Parathyroid adenoma (tissue), 2 donors: ENCODE measurements around the gene PRKCH.

Experiments
- H2AFZ ChIP-seq: fragments of 300-600 bp; sonication (generic); one replicate; pipeline ENCODE4 v1.7.0; 2017; ENCODE audit warnings: antibody characterized with exemption, mild to moderate bottlenecking
- H3K27ac ChIP-seq: fragments of 300-600 bp; sonication (generic); one replicate; pipeline ENCODE4 v1.7.0; 2017
- H3K27me3 ChIP-seq: fragments of 300-600 bp; sonication (generic); one replicate; pipeline ENCODE4 v1.7.0; 2017; ENCODE audit warnings: low read length; ENCODE audit not compliant: control insufficient read depth, insufficient read depth
- H3K36me3 ChIP-seq: fragments of 300-600 bp; sonication (generic); one replicate; pipeline ENCODE4 v1.7.0; 2017; ENCODE audit warnings: low read length; ENCODE audit not compliant: control insufficient read depth, insufficient read depth
- H3K4me1 ChIP-seq: fragments of 300-600 bp; sonication (generic); one replicate; pipeline ENCODE4 v1.7.0; 2017; ENCODE audit warnings: control low read depth
- H3K4me2 ChIP-seq: fragments of 300-600 bp; sonication (generic); one replicate; pipeline ENCODE4 v1.7.0; 2017; ENCODE audit warnings: low read length
- H3K4me3 ChIP-seq: fragments of 300-600 bp; sonication (generic); one replicate; pipeline ENCODE4 v1.7.0; 2017; ENCODE audit warnings: low read depth, low read length
- H3K79me2 ChIP-seq: fragments of 300-600 bp; sonication (generic); one replicate; pipeline ENCODE4 v1.7.0; 2017; ENCODE audit warnings: control low read depth
- H3K9ac ChIP-seq: fragments of 300-600 bp; sonication (generic); one replicate; pipeline ENCODE4 v1.7.0; 2017; ENCODE audit warnings: mild to moderate bottlenecking
- H3K9me3 ChIP-seq: fragments of 300-600 bp; sonication (generic); one replicate; pipeline ENCODE4 v1.7.0; 2017; ENCODE audit warnings: low read length; ENCODE audit not compliant: control insufficient read depth
- CTCF ChIP-seq: fragments of 300-600 bp; sonication (generic); IDR thresholded peaks from one replicate; pipeline ENCODE4 v1.7.0; 2017; ENCODE audit warnings: antibody characterized with exemption, mild to moderate bottlenecking
- donor health status: primary hyperparathyroidism.

The PRKCH gene

DNA sequence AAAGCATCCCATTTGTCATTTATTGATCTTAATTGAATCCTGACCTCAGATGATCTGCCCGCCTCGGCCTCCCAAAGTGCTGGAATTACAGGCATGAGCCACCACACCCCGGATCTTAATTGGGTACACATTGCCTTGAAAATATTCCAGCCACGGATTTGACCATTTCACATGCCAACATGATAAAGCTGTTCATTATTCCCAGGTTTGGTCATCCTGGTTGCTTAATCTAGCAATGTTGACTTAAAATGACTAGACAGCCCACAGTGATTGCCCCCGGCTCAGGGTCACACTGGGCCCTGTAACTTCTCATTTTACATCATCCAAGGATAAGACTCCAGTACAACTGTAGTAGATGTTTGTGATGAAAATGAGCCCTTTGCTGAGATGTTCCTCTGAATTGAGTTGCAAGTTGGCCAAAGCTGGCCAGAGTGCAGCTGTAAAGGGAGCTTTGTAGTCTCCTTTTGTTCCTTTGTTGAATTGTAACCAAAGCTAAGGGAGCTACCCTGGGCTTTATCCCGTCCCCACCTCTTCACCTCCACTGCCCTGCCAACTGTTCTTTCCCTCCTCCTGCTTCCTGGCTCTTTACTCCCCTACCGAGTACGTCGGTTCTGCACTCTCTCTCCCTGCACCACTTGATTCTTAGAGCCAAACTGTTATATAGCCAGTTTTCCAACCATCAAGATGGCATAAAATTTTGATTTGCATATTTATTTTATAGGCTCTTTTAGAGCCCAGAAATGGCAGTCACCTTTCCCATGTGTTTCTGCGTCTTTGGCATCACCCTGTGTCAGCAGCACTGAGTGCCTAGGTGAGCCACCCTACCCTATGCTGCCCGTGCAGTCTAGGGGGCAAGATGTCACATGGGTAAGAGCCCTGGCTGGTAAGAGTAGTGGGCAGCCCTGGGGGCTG, 232.6 kb downstream of the PRKCH start:
- no peak for TF ChIP-seq CTCF
- Histone ChIP-seq H2AFZ (no peak overlapping the region), H3K27me3 (no peaks in the 10 kb centered on the region), H3K4me2 (no peak overlapping the region), H3K36me3 (no peaks in the 10 kb centered on the region), H3K27ac (no peak overlapping the region), H3K79me2 (no peaks in the 10 kb centered on the region), H3K9ac (no peak overlapping the region), H3K4me3 (no peak overlapping the region), H3K9me3 (no peaks in the 10 kb centered on the region), H3K4me1 (no peaks in the 10 kb centered on the region)

DNA sequence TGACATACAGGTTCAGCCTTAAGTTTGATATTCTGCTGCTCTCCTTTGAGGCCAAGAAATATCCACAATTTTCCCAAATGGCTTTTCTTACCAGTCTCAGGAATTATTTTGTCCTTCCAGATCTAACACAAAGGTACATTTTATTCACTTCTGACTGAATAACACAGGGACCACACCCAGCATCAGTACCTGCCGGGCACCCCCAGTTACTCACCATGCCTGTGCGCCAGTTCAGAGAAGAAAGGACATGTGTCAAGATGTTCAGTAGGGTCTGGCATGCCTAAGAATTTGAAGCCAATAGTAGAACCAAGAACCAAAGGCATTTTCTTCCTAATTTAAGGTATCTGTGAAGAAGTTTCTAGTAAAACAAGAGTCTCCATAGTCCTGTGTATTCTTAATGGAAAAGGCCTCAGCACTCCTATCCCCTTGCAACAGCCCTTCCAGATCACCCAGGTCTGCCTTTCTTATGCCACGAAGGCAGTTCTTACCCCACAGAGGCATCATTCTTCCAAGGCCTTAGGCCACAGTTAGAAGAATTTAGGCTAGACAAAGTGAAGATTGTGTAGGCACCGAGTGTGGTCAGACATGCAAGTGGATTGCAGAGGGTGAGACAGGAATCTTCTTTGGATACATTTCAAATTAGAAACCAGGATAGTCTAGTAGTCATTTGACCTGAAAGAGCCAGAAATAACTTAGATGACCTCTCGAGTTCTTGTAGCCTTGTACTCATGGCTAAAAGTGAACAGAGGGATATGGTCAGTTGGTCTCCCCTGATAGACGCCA, 233.9 kb downstream of the PRKCH start:
- H3K9me3 ChIP-seq, result no peaks in the 10 kb centered on the region
- H2AFZ ChIP-seq, result no peak overlapping the region
- H3K79me2 ChIP-seq, result no peaks in the 10 kb centered on the region
- no peaks in the 10 kb centered on the region for H3K27me3 ChIP-seq
- no peak overlapping the region for H3K9ac ChIP-seq
- no peak for TF ChIP-seq CTCF
- H3K4me1 ChIP-seq, result peaks cover 4% of the 10 kb centered on the region
- no peak overlapping the region for H3K4me2 ChIP-seq
- H3K27ac ChIP-seq, result no peak overlapping the region
- no peak overlapping the region for H3K4me3 ChIP-seq
- H3K36me3 ChIP-seq, result no peaks in the 10 kb centered on the region

- no peak overlapping the region for H3K27ac ChIP-seq
Measured at GRCh38 chr14:61556455-61556854, 235.1 kb downstream of the PRKCH start.

DNA sequence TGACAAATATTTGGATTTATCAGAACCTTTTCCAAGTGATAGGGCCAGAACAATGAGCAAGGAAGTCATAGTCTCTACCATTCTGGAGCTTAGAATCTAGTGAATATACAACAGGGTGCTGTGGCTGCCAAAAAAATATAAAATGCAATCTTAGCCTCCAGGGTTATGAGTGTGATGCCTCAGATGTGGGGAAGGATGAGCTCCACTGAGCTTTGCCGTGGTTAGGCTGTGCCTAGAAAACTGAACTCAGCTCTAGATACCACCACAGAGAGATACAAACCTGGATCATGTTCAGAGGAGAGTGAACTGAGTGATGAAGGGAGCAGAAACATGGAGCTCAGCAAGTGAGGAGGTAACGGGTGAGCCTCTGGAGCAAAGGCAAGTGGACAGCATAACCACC, 235.9 kb downstream of the PRKCH start:
- Histone ChIP-seq H3K4me1 (peaks cover 24% of the 10 kb centered on the region), H2AFZ (no peak overlapping the region)

More at GRCh38 chr14:61556455-61556854, 235.1 kb downstream of the PRKCH start:
- H3K27me3 ChIP-seq, result no peaks in the 10 kb centered on the region
- no peak overlapping the region for H3K9ac ChIP-seq
- H2AFZ ChIP-seq, result no peak overlapping the region
- peaks cover 16% of the 10 kb centered on the region for H3K4me1 ChIP-seq
- no peaks in the 10 kb centered on the region for H3K9me3 ChIP-seq
- no peaks in the 10 kb centered on the region for H3K79me2 ChIP-seq
- H3K4me3 ChIP-seq, result no peak overlapping the region
- H3K4me2 ChIP-seq, result no peak overlapping the region
- no peaks in the 10 kb centered on the region for H3K36me3 ChIP-seq
- TF ChIP-seq CTCF, result no peak

More for the DNA sequence above, 235.9 kb downstream of the PRKCH start:
- no peak for TF ChIP-seq CTCF
- H3K36me3 ChIP-seq, result no peaks in the 10 kb centered on the region
- no peak overlapping the region for H3K4me2 ChIP-seq
- H3K4me3 ChIP-seq, result no peak overlapping the region
- no peaks in the 10 kb centered on the region for H3K79me2 ChIP-seq
- no peak overlapping the region for H3K9ac ChIP-seq
- no peaks in the 10 kb centered on the region for H3K9me3 ChIP-seq
- H3K27ac ChIP-seq, result no peak overlapping the region
- no peaks in the 10 kb centered on the region for H3K27me3 ChIP-seq
